ENCODE results near the gene CPZ. TPM values are rescaled to one million over a fixed set of nuclear protein-coding genes. Genes with fewer than 3 reads are reported as not detected.

Gene CPZ
- total RNA-seq, 2 donors from 2014 or later: 0.90 to 1.2 TPM

DNA sequence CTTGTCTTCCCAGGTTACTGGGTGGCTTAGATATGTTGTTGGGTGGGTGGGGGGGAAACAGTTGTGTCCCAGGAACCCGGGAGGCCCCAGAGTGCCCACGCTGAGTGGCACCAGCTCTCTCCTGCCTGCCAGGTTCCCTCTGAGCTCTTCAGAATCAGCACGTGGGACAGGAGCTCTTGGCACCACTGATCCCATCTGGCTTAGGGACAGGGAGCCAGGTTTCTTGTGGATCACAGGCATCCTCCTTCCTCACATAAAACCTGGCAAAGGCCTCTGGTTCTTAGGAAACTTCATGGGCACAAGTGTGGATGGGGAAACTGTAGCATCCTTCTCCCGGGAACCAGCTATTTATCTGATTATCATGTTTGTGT is 8.9 kb upstream of the CPZ start:
- H3K27me3 ChIP-seq: peaks cover 5 to 8% of the 10 kb centered on the region in 2 donors
- no peak overlapping the region for H3K27ac ChIP-seq
- no peaks in the 10 kb centered on the region for H3K36me3 ChIP-seq
- TF ChIP-seq, protein P1, sequence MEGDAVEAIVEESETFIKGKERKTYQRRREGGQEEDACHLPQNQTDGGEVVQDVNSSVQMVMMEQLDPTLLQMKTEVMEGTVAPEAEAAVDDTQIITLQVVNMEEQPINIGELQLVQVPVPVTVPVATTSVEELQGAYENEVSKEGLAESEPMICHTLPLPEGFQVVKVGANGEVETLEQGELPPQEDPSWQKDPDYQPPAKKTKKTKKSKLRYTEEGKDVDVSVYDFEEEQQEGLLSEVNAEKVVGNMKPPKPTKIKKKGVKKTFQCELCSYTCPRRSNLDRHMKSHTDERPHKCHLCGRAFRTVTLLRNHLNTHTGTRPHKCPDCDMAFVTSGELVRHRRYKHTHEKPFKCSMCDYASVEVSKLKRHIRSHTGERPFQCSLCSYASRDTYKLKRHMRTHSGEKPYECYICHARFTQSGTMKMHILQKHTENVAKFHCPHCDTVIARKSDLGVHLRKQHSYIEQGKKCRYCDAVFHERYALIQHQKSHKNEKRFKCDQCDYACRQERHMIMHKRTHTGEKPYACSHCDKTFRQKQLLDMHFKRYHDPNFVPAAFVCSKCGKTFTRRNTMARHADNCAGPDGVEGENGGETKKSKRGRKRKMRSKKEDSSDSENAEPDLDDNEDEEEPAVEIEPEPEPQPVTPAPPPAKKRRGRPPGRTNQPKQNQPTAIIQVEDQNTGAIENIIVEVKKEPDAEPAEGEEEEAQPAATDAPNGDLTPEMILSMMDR (IDR thresholded peaks at IDR 0.05): no peak
- H3K4me1 ChIP-seq: peaks cover 0 to 7% of the 10 kb centered on the region in 2 donors
- no peak for DNase-seq (ENCODE audit: low spot score)
- no peak overlapping the region for H3K4me3 ChIP-seq
- no peaks in the 10 kb centered on the region for H3K9me3 ChIP-seq

DNA sequence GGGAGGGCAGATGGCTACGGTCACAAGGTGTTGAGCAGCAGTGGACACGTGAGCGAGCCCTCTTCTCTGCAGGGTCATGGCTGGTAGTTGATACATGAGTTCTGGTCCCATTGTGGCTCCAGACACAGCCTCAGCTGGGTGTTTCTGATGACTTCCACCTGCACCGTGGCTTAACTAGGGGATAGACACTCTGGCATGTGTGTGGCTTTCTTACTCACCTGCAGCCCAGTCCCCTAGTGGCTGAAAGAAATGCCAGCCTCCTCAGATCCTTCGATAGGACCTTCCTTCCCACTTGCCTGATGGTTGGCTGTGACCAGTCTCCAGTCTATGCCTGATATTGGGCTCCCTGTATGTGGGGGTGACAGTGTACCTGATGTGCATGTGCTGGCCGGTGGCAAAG is 7.4 kb upstream of the CPZ start:
- TF ChIP-seq, protein P1 (IDR thresholded peaks at IDR 0.05): no peak
- no peak for DNase-seq (ENCODE audit: low spot score)
- Histone ChIP-seq H3K27me3 (peaks cover 5 to 8% of the 10 kb centered on the region in 2 donors), H3K36me3 (no peaks in the 10 kb centered on the region), H3K9me3 (no peaks in the 10 kb centered on the region), H3K4me1 (peaks cover 0 to 7% of the 10 kb centered on the region in 2 donors), H3K4me3 (no peak overlapping the region), H3K27ac (no peak overlapping the region)

DNA sequence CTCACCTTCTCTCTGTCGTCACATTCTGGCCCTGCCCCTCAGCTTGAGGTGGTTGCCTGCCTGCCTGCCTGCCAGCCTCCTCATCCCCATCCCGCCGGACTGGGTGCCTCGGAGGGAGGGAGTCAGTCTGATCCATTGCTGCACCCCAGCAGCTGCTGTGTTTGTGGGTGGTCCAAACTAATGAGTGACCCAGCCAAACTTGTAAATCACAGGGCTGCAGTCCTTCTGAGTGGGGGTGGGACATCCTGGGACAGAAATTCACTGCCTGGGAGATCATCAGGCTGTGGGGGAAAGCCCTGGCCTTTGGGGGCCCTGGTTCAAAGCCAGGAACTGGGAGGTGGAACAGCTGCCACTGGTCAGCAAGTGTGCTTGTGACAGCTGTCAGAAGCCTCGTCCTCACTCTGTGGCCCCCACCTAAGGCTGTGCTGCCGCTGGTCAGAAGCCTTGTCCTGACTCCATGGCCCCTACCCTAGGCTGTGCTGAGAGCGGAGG is 6.8 kb upstream of the CPZ start:
- H3K27me3 ChIP-seq: peaks cover 3 to 7% of the 10 kb centered on the region in 2 donors
- H3K27ac ChIP-seq: no peak overlapping the region
- H3K4me1 ChIP-seq: peaks cover 0 to 2% of the 10 kb centered on the region in 2 donors
- H3K9me3 ChIP-seq: no peaks in the 10 kb centered on the region
- TF ChIP-seq, protein P1 (IDR thresholded peaks at IDR 0.05): no peak
- DNase-seq (ENCODE audit: low spot score): no peak
- H3K36me3 ChIP-seq: no peaks in the 10 kb centered on the region
- H3K4me3 ChIP-seq: no peak overlapping the region

DNA sequence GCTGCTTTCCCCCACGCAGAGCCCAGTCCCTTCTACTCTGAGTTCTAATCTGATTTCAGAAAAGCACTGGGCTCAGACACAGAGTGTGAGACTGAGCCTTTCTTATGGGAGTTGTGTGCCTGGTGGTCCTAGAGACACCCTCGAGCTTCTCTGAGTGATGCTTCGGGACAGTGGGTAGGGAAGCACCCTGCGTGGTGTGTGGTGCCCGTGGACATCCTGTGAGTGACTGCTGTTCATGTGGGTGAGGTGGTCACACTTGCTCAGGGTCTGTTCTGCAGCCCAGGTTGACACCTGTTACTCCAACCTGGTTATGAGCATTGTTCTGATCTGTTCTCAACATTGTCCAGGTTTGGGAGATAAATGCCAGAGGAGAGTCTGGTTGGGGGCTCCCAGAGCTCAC is 6.3 kb upstream of the CPZ start:
- TF ChIP-seq, protein P1 (IDR thresholded peaks at IDR 0.05): no peak
- H3K4me1 ChIP-seq: no peaks in the 10 kb centered on the region

DNA sequence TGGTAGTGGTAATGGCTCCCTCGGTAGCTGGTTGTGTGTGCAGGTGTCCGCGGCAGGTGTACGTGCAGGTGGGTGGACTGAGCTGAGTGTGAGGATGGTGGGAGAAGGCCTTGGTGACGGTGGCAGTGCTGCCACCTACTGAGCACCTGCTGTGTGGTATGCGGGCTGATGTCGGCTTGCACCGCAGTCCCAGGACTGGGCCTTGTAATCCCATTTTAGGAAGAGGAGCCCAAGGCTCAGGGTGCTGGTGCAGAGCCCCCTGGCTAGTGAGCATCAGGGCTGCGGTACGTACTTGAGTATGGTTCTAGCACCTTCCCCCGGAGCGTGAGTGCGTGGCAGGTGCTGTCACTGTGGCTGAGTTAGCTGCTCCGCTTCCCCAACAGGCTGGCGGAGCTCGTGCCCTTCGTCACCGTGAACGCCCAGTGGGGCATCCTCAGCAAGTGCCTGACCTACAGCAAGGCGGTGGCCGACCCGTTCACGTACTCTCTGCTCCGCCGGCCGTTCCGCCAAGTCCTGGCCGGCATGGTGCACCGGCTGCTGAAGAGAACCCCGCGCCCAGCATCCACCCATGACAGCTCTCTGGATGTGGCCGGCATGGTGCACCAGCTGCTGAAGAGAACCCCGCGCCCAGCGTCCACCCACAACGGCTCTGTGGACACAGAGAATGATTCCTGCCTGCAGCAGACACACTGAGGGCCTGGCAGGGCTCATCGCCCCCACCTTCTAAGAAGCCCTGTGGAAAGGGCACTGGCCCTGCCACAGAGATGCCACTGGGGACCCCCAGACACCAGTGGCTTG is 5.7 kb upstream of the CPZ start:
- H3K9me3 ChIP-seq: no peaks in the 10 kb centered on the region
- DNase-seq (ENCODE audit: low spot score): no peak
- no peaks in the 10 kb centered on the region for H3K4me1 ChIP-seq
- H3K27ac ChIP-seq: no peak overlapping the region
- TF ChIP-seq, protein P1 (IDR thresholded peaks at IDR 0.05): no peak
- no peak overlapping the region for H3K4me3 ChIP-seq
- H3K27me3 ChIP-seq: peaks cover 0 to 3% of the 10 kb centered on the region in 2 donors
- H3K36me3 ChIP-seq: no peaks in the 10 kb centered on the region

More for the DNA sequence above, 6.3 kb upstream of the CPZ start:
- no peak overlapping the region for H3K27ac ChIP-seq
- DNase-seq (ENCODE audit: low spot score): no peak
- peaks cover 0 to 2% of the 10 kb centered on the region in 2 donors for H3K27me3 ChIP-seq
- no peaks in the 10 kb centered on the region for H3K9me3 ChIP-seq
- H3K4me3 ChIP-seq: no peak overlapping the region
- H3K36me3 ChIP-seq: no peaks in the 10 kb centered on the region
